Aorta (tissue), 5 donors: ENCODE measurements around the gene FAM83F. TPM values are rescaled to one million over a fixed set of nuclear protein-coding genes. Genes with fewer than 3 reads are reported as not detected.

Source experiments
- ATAC-seq: fragments of 200-7000 bp; cut with Tn5 transposase; one replicate; pipeline ENCODE4 v1.9.1; 2022; ENCODE audit warnings: moderate library complexity; ENCODE audit not compliant: low FRiP score
- DNase-seq, 2 donors: peaks; one replicate each; pipeline ENCODE4 v3.0.0-alpha.2; 2020
- H3K27ac ChIP-seq, 2 donors: one replicate each; pipeline ENCODE4 v1.5.1; 2013; ENCODE audit warnings: low read length in 2 of 2, mild to moderate bottlenecking in 2 of 2, moderate library complexity in 2 of 2, control low read depth in 1 of 2, inconsistent platforms in 1 of 2, low read depth in 1 of 2
- H3K27me3 ChIP-seq, 2 donors: one replicate each; pipeline ENCODE4 v1.6.1; 2013; ENCODE audit warnings: control low read depth in 1 of 2, low read length in 1 of 2, mild to moderate bottlenecking in 1 of 2, moderate library complexity in 1 of 2; ENCODE audit not compliant: insufficient read depth in 2 of 2, control insufficient read depth in 1 of 2
- H3K36me3 ChIP-seq, 2 donors: one replicate each; pipeline ENCODE4 v1.6.1; 2013; ENCODE audit warnings: control low read depth in 1 of 2, low read length in 1 of 2, mild to moderate bottlenecking in 1 of 2; ENCODE audit not compliant: insufficient read depth in 2 of 2, control insufficient read depth in 1 of 2
- H3K4me1 ChIP-seq, 2 donors: one replicate each; pipeline ENCODE4 v1.6.1; 2013; ENCODE audit warnings: low read length in 2 of 2, control low read depth in 1 of 2, mild to moderate bottlenecking in 1 of 2, moderate library complexity in 1 of 2; ENCODE audit not compliant: insufficient read depth in 2 of 2, control insufficient read depth in 1 of 2
- H3K4me3 ChIP-seq, 2 donors: one replicate each; pipeline ENCODE4 v1.5.1; 2013; ENCODE audit warnings: low read length in 2 of 2, control low read depth in 1 of 2, mild to moderate bottlenecking in 1 of 2
- H3K9me3 ChIP-seq: one replicate; pipeline ENCODE4 v1.6.1; 2013; ENCODE audit warnings: mild to moderate bottlenecking, low read length; ENCODE audit not compliant: control insufficient read depth
- WGBS, 2 donors: extraction: QIAGEN DNeasy Blood & Tissue Kit; methylation state at CpG; one replicate each; pipeline ENCODE4 v1.1.7; 2013; 5-methylcytosine and 5-hydroxymethylcytosine counted together
- intact Hi-C, 2 donors: fragments of 100-400 bp; cut with DNase I; formaldehyde crosslinking; loops; one replicate each; pipeline versions ENCODE4 v1.14.2 to v1.15.0; 2022
- polyA plus RNA-seq, 2 donors: library from polyadenylated mRNA; stranded (reverse); fragments of 200-250 nt; gene quantifications; one replicate each; pipeline ENCODE4 v1.2.3, GENCODE V29; 2013
- total RNA-seq, 2 donors: library from RNA; stranded (reverse); fragmentation: NEBNext Ultra II Directional; extraction: Animal tissue kit (Norgen Biotek cat#: 25700); gene quantifications; one replicate each; pipeline ENCODE4 v1.2.1, GENCODE V29; 2021
- donor health status: healthy with polysubstance abuse.
- donor health status: Bipolar disorder and iron deficiency.
- donor health status: DM: no; HTN: no; CAD: no.
- donor health status: DM: no; HTN: no; CAD: no.
- donor health status: DM: yes; HTN: yes; CAD: no.

The FAM83F gene
- total and polyA plus RNA-seq, 4 donors = 0.15 to 0.88 (median 0.84) TPM; not detected in 1

DNA sequence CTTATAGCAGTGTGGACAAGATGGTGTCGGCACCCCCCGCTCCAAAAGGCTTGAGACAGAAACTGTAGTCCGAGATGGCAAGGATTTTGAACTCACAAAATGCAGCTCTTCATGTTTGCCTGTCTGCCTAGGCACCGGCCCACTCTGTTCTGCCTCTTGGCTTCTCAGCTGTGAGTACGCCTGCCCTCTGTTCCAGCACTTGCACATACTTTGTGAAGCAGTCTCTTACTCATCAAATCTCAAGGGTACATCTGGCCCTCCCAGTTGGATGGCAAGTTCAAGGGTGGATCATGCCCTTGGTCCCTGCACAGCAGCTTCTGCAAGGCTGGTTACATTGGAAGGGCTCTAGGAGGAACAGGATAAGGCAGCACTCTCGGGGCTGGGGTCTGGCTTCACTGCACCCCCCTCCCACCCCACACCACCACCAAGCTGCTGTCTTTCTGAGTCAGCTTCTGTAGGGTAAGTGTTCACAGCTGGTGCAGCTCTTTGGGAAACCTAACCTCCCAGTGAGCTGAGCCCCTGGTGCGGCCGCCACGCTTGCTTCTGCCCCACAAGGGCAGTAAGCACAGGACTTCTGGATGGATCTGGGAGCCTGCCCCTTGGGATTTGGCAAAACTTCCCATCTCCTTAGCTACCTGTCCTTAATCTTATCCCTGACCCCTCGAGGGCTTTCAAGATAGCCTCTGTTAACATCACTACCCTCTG lies 37.2 kb downstream of the FAM83F start:
- DNase-seq = peak in 1 of 2 donors; percentile 76
- intact Hi-C loops = loop anchor here in 1 of 2 donors (5.0 kb wide), 1 partner anchor 980 kb away; no protein-coding TSS in a partner anchor
- H3K27ac ChIP-seq = no peak overlapping the region
- H3K9me3 ChIP-seq = no peaks in the 10 kb centered on the region
- H3K27me3 ChIP-seq = no peaks in the 10 kb centered on the region
- no peaks in the 10 kb centered on the region for H3K4me1 ChIP-seq
- H3K4me3 ChIP-seq = no peak overlapping the region
- H3K36me3 ChIP-seq = no peaks in the 10 kb centered on the region
- 86 to 88% methylated on average over 10 of the region's 10 CpGs for WGBS, 2 donors
- no peak for ATAC-seq

DNA sequence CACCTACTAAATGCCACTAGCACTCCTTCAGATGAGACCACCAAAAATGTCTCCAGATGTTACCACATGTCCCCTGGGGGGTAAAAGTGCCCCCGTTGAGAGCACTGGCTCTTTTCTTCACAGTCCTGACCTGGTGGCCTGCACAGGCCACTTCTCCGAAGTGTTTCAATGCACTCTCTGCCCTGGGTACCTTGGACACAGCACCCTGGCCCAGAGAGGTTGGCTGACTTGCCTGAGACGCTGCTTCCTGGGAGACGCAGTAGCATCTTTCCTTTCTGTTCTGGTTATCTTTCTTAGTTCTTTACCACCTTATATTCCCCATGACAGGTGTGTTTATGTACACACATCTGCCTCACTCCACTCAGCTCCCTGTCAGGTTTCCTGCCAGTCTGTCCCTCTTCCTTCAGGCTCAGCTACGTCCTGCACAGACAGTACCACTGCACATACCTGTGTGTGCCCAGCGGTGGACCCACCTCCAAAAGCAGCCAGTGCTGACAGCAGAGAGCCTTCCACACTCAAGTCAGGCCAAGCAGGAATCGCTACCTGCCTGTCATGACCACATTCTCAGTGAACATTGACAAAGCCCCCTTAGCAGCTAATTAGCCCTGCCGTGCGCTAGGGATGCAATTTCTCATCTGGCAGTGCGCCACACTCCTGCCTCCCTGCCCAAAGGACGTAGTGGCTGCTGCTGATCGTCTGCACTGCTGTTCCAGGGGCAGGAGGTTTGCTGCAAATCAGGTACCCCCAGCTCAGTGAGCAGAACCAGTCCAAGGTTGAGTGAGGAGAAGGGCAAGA lies 39.0 kb downstream of the FAM83F start:
- WGBS, 2 donors = 69 to 71% methylated on average over 12 of the region's 12 CpGs
- intact Hi-C loops = loop anchor here in 1 of 2 donors (5.0 kb wide), 1 partner anchor 979 kb away; no protein-coding TSS in a partner anchor

DNA sequence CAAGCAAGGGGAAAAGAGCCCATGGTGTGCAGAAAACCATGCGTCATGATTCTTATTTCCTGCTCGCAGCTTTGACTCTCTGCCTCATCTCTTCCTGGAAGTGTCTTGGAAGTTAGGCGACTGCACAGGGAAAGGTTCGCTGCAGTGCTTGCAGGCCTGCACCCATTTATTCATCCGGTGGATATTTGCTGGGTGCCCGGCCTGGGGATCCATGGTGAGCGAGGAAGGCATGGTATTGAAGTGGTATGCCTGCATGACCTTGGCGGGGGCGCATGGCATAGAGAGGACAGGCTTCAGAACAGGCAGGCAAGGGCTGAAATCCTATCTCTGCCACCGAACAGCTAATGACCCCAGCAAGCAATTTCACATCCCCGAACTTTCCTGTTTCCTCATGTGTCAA lies 40.6 kb downstream of the FAM83F start:
- WGBS, 2 donors = 92 to 94% methylated on average over 11 of the region's 11 CpGs
- intact Hi-C loops = no loop called here
- DNase-seq = peak in 1 of 2 donors; percentile 30

More for the DNA sequence above, 39.0 kb downstream of the FAM83F start:
- ATAC-seq = no peak
- peak in 1 of 2 donors; percentile 57 for DNase-seq
- Histone ChIP-seq H3K4me3 (no peak overlapping the region), H3K27me3 (no peaks in the 10 kb centered on the region), H3K9me3 (no peaks in the 10 kb centered on the region), H3K27ac (no peak overlapping the region), H3K36me3 (no peaks in the 10 kb centered on the region), H3K4me1 (no peaks in the 10 kb centered on the region)

GRCh38 chr22:40036126-40036525 lies 41.4 kb downstream of the FAM83F start:
- 75 to 77% methylated on average over 6 of the region's 6 CpGs for WGBS, 2 donors
- intact Hi-C loops = no loop called here

More for the DNA sequence above, 40.6 kb downstream of the FAM83F start:
- no peaks in the 10 kb centered on the region for H3K36me3 ChIP-seq
- no peak for ATAC-seq
- H3K4me1 ChIP-seq = no peaks in the 10 kb centered on the region
- H3K4me3 ChIP-seq = no peak overlapping the region
- H3K27me3 ChIP-seq = no peaks in the 10 kb centered on the region
- H3K9me3 ChIP-seq = no peaks in the 10 kb centered on the region
- no peak overlapping the region for H3K27ac ChIP-seq

GRCh38 chr22:40036591-40037225 lies 42.0 kb downstream of the FAM83F start:
- 22 to 24% methylated on average over 13 of the region's 13 CpGs for WGBS, 2 donors
- no peaks in the 10 kb centered on the region for H3K36me3 ChIP-seq
- no peaks in the 10 kb centered on the region for H3K27me3 ChIP-seq
- H3K4me1 ChIP-seq = no peaks in the 10 kb centered on the region
- no peak overlapping the region for H3K27ac ChIP-seq
- no peak overlapping the region for H3K4me3 ChIP-seq
- H3K9me3 ChIP-seq = no peaks in the 10 kb centered on the region
- DNase-seq (peak; percentile 63 to 86), ATAC-seq (peak; percentile 31)
- intact Hi-C loops = no loop called here

More at GRCh38 chr22:40036126-40036525, 41.4 kb downstream of the FAM83F start:
- no peaks in the 10 kb centered on the region for H3K9me3 ChIP-seq
- H3K4me1 ChIP-seq = no peaks in the 10 kb centered on the region
- H3K27ac ChIP-seq = no peak overlapping the region
- no peak for DNase-seq
- ATAC-seq = no peak
- no peaks in the 10 kb centered on the region for H3K36me3 ChIP-seq
- H3K27me3 ChIP-seq = no peaks in the 10 kb centered on the region
- H3K4me3 ChIP-seq = no peak overlapping the region

GRCh38 chr22:40037320-40037719 lies 42.6 kb downstream of the FAM83F start:
- DNase-seq (no peak), ATAC-seq (no peak)
- no peaks in the 10 kb centered on the region for H3K9me3 ChIP-seq
- no peaks in the 10 kb centered on the region for H3K27me3 ChIP-seq
- H3K4me3 ChIP-seq = no peak overlapping the region
- no peaks in the 10 kb centered on the region for H3K4me1 ChIP-seq
- H3K27ac ChIP-seq = no peak overlapping the region
- intact Hi-C loops = no loop called here
- no peaks in the 10 kb centered on the region for H3K36me3 ChIP-seq
- 86 to 89% methylated on average over 3 of the region's 3 CpGs for WGBS, 2 donors

GRCh38 chr22:40039482-40040115 lies 44.8 kb downstream of the FAM83F start:
- 43 to 50% methylated on average over 11 of the region's 11 CpGs for WGBS, 2 donors
- no peak for ATAC-seq
- intact Hi-C loops = loop anchor here (5.0 to 10.0 kb wide), 3 partner anchors 235 to 305 kb away; partner anchors contain the start of gene ADSL (in 1 of the 2)
- no peak for DNase-seq
- Histone ChIP-seq H3K27me3 (no peaks in the 10 kb centered on the region), H3K4me3 (no peak overlapping the region), H3K9me3 (no peaks in the 10 kb centered on the region), H3K4me1 (no peaks in the 10 kb centered on the region), H3K36me3 (no peaks in the 10 kb centered on the region), H3K27ac (no peak overlapping the region)

GRCh38 chr22:40040927-40041326 lies 46.2 kb downstream of the FAM83F start:
- ATAC-seq (no peak), DNase-seq (no peak)
- WGBS, 2 donors = 10 to 16% methylated on average over 4 of the region's 4 CpGs
- H3K36me3 ChIP-seq = no peaks in the 10 kb centered on the region
- H3K9me3 ChIP-seq = no peaks in the 10 kb centered on the region
- no peaks in the 10 kb centered on the region for H3K27me3 ChIP-seq
- intact Hi-C loops = loop anchor here (5.0 to 10.0 kb wide), 3 partner anchors 234 to 304 kb away; partner anchors contain the start of gene ADSL (in 1 of the 2)
- no peak overlapping the region for H3K4me3 ChIP-seq
- no peak overlapping the region for H3K27ac ChIP-seq
- no peaks in the 10 kb centered on the region for H3K4me1 ChIP-seq
